Stimulated activated naive CD8-positive, alpha-beta T cell treated with anti-CD3 and anti-CD28 coated beads, Interleukin-15, amount 100 ng/mL, for 72 hours (primary cell): ENCODE measurements around the gene RNF145.
"Not testable (repeated sequence)": the region's sequence is repeated elsewhere in the genome, so short reads cannot be mapped to it uniquely, and the experiment has no call there.

Experiments
- ATAC-seq: fragments of 150-1000 bp; cut with Tn5 transposase; 2 replicates; pipeline ENCODE4 v1.10.0; 2021; ENCODE audit warnings: mild to moderate bottlenecking, moderate library complexity
- DNase-seq, 2 donors: peaks; one replicate each; pipeline ENCODE4 v3.0.0; 2021 to 2022
- H3K27ac Mint-ChIP-seq, 2 donors: one replicate each; pipeline ENCODE4 v1.8.0; 2022; ENCODE audit warnings: mild to moderate bottlenecking in 2 of 2, mixed read lengths in 2 of 2, moderate library complexity in 2 of 2
- H3K27me3 Mint-ChIP-seq: one replicate; pipeline ENCODE4 v1.8.0; 2022; ENCODE audit warnings: mixed read lengths
- H3K4me1 Mint-ChIP-seq: one replicate; pipeline ENCODE4 v1.8.0; 2022; ENCODE audit warnings: mild to moderate bottlenecking, mixed read lengths
- H3K4me3 Mint-ChIP-seq, 2 donors: one replicate each; pipeline ENCODE4 v1.8.0; 2022; ENCODE audit warnings: mild to moderate bottlenecking in 2 of 2, mixed read lengths in 2 of 2, moderate library complexity in 1 of 2
- H3K9me3 Mint-ChIP-seq, 2 donors: one replicate each; pipeline ENCODE4 v1.8.0; 2022; ENCODE audit warnings: mixed read lengths in 2 of 2

RNF145 gene

GRCh38 chr5:159228097-159228496 is 18.7 kb upstream of the RNF145 start:
- not testable (repeated sequence) for H3K4me3 Mint-ChIP-seq, H3K27me3 Mint-ChIP-seq, H3K4me1 Mint-ChIP-seq, DNase-seq, H3K9me3 Mint-ChIP-seq, ATAC-seq
- H3K27ac Mint-ChIP-seq, result peak overlapping the region in 1 of 2 donors; percentile 71

DNA sequence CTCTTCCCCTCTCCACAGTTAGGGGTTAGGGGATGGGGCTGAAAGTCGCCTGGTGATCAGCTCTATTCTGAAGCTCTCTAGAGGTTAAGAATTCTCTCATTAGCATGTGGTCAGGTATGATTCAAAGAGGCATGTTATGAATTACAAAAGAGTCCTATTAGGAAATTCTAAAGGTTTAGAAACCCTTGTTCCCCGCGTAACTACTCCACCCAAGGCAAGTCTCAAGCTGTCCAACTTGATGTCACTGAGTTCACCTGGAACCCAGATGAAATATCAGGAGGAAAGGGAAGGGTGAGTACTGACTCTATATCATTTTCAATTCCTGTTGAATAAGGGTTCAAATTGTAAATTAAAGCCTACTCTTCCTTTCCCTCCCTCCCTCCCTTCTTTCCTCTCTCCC is 18.1 kb upstream of the RNF145 start:
- Mint-ChIP-seq H3K27me3 (no peaks in the 10 kb centered on the region), H3K9me3 (no peaks in the 10 kb centered on the region)
- ATAC-seq, result no peak

DNA sequence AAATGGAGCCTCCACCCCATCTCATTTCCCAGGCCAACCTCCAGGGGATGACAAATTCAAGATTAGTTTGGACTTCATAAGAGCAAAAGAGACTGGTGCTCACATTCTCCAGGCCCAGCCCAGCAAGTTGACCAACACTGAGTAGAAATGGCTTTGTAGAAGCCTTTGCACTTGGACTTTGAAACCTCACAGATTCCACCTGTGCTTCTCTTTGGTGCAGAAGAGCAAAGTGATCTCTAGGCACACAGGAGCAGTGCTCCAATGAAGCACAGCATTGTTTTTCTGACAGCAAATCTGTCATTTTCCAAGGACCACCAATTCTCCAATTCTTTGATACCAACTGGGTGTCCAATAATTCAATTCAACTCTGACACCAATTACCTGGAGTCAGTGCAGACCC is 17.1 kb upstream of the RNF145 start:
- H3K27me3 Mint-ChIP-seq, result no peaks in the 10 kb centered on the region
- no peak overlapping the region for H3K4me3 Mint-ChIP-seq
- no peak overlapping the region for H3K27ac Mint-ChIP-seq
- no peaks in the 10 kb centered on the region for H3K9me3 Mint-ChIP-seq
- ATAC-seq (no peak), DNase-seq (no peak)
- H3K4me1 Mint-ChIP-seq, result peaks cover 6% of the 10 kb centered on the region

More for the DNA sequence above, 18.1 kb upstream of the RNF145 start:
- Mint-ChIP-seq H3K4me3 (no peak overlapping the region), H3K4me1 (peaks cover 6% of the 10 kb centered on the region), H3K27ac (no peak overlapping the region)
- no peak for DNase-seq

DNA sequence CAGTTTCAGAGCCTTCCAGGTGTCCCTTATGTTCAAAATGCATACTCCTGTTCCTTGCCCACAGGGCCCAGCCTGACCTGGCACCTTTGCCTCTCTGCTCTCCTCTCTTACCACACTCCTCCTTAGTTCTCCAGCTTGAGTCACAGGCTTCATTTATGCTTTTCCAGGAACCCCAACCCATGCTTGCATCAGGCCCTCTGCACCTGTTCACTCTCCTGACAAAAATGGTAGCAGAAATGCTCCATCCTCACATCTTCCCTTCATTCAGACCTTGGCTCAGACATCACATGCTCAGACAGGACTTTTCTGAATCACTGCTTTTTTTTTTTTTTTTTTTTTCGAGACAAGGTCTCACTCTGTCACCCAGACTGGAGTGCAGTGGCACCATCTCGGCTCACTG is 15.1 kb upstream of the RNF145 start:
- H3K4me3 Mint-ChIP-seq, result no peak overlapping the region
- H3K27ac Mint-ChIP-seq, result no peak overlapping the region
- no peaks in the 10 kb centered on the region for H3K27me3 Mint-ChIP-seq
- no peaks in the 10 kb centered on the region for H3K9me3 Mint-ChIP-seq
- H3K4me1 Mint-ChIP-seq, result peaks cover 6% of the 10 kb centered on the region
- no peak for DNase-seq
- ATAC-seq, result no peak

GRCh38 chr5:159223469-159223868 is 14.1 kb upstream of the RNF145 start:
- no peak overlapping the region for H3K4me3 Mint-ChIP-seq

DNA sequence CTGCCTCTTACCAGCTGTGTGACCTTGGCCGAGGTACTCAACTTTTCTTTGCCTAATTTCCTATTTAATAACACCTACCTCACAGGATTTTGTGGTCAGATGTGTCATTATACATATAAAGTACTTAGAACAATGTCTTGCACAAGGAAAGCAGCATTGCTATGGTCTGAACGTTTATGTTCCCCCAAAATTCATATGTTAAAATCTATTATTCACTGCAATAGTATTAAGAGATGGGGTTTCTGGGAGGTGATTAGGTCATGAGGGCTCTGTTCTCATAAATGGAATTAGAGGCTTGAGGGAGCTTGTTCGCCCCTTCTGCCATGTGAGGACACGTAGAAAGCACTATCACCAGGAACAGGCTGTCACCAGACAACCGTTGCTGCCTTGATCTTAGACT is 10.9 kb upstream of the RNF145 start:
- no peaks in the 10 kb centered on the region for H3K27me3 Mint-ChIP-seq
- H3K27ac Mint-ChIP-seq, result peak overlapping the region in 1 of 2 donors; percentile 64
- no peak overlapping the region for H3K4me3 Mint-ChIP-seq
- ATAC-seq (no peak), DNase-seq (no peak)
- peaks cover 22% of the 10 kb centered on the region for H3K4me1 Mint-ChIP-seq
- no peaks in the 10 kb centered on the region for H3K9me3 Mint-ChIP-seq

More at GRCh38 chr5:159223469-159223868, 14.1 kb upstream of the RNF145 start:
- Mint-ChIP-seq H3K27ac (no peak overlapping the region), H3K4me1 (peaks cover 6% of the 10 kb centered on the region), H3K9me3 (no peaks in the 10 kb centered on the region), H3K27me3 (no peaks in the 10 kb centered on the region)
- DNase-seq, result no peak
- ATAC-seq, result no peak

DNA sequence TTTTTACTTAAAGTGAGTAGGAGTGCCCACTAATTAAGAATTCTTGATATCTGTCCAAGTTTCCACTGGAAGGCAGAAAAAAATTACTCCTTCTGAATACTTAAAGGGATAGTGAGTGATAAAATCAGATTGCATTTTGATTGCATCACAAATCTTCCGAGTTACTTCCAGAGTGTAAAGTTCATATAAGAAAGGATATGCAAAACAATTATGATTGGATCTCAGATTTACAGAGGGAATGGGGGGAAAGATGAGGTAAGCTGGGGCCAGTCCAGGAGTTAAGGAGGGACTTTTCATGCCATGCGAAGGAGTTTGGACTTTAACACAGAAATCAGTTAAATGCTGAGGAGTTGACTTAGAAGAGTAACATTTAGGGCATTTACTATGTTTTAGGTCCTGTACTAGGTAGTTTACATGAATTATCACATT is 9.3 kb upstream of the RNF145 start:
- ATAC-seq, result no peak
- DNase-seq, result no peak
- Mint-ChIP-seq H3K9me3 (no peaks in the 10 kb centered on the region), H3K27ac (peak overlapping the region; percentile 50 to 56), H3K4me1 (peaks cover 16% of the 10 kb centered on the region), H3K4me3 (no peak overlapping the region), H3K27me3 (no peaks in the 10 kb centered on the region)

GRCh38 chr5:159217236-159217635 is 7.9 kb upstream of the RNF145 start:
- Mint-ChIP-seq H3K4me3 (no peak overlapping the region), H3K9me3 (no peaks in the 10 kb centered on the region), H3K27me3 (no peaks in the 10 kb centered on the region), H3K4me1 (peaks cover 29% of the 10 kb centered on the region), H3K27ac (no peak overlapping the region)
- no peak for ATAC-seq
- DNase-seq, result no peak

DNA sequence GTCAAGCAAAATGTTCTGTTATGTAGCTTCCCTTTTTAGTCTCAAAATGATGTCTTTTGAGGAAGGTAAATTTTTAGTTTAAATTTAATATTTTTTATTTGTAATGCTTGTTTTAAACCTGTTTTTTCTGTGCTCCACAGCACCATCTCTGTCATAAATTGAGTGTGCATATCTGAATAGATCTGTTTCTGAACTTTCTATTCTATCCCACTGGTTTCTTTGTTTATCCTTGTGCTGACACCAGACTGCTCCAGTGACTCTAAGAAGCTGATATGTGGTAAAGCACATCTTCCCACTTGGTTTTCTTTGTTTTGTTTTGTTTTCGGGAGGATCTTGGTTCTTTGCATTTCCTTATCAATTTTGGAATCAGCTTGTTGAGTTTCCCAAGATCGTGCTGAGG is 7.1 kb upstream of the RNF145 start:
- no peak overlapping the region for H3K4me3 Mint-ChIP-seq
- no peaks in the 10 kb centered on the region for H3K27me3 Mint-ChIP-seq
- ATAC-seq, result no peak
- no peak for DNase-seq
- no peaks in the 10 kb centered on the region for H3K9me3 Mint-ChIP-seq
- peaks cover 37% of the 10 kb centered on the region for H3K4me1 Mint-ChIP-seq
- H3K27ac Mint-ChIP-seq, result no peak overlapping the region

GRCh38 chr5:159215886-159216285 is 6.5 kb upstream of the RNF145 start:
- DNase-seq, result no peak
- H3K4me1 Mint-ChIP-seq, result peaks cover 41% of the 10 kb centered on the region
- no peaks in the 10 kb centered on the region for H3K27me3 Mint-ChIP-seq
- no peak overlapping the region for H3K4me3 Mint-ChIP-seq
- H3K27ac Mint-ChIP-seq, result no peak overlapping the region
- H3K9me3 Mint-ChIP-seq, result no peaks in the 10 kb centered on the region
- ATAC-seq, result no peak

GRCh38 chr5:159214486-159215271 is 5.3 kb upstream of the RNF145 start:
- DNase-seq, result no peak
- Mint-ChIP-seq H3K27ac (no peak overlapping the region), H3K4me1 (peaks cover 53% of the 10 kb centered on the region), H3K9me3 (no peaks in the 10 kb centered on the region), H3K27me3 (no peaks in the 10 kb centered on the region), H3K4me3 (no peak overlapping the region)
- ATAC-seq, result no peak

- no peaks in the 10 kb centered on the region for H3K9me3 Mint-ChIP-seq
- peak overlapping the region; percentile 5 to 75 for H3K27ac Mint-ChIP-seq
- peaks cover 55% of the 10 kb centered on the region for H3K4me1 Mint-ChIP-seq
- H3K4me3 Mint-ChIP-seq, result peak overlapping the region; percentile 13 to 21
- ATAC-seq (no peak), DNase-seq (peak in 1 of 2 donors; percentile 19)
- no peaks in the 10 kb centered on the region for H3K27me3 Mint-ChIP-seq
These were observed 3.5 kb upstream of the RNF145 start for GRCh38 chr5:159212657-159213462.

DNA sequence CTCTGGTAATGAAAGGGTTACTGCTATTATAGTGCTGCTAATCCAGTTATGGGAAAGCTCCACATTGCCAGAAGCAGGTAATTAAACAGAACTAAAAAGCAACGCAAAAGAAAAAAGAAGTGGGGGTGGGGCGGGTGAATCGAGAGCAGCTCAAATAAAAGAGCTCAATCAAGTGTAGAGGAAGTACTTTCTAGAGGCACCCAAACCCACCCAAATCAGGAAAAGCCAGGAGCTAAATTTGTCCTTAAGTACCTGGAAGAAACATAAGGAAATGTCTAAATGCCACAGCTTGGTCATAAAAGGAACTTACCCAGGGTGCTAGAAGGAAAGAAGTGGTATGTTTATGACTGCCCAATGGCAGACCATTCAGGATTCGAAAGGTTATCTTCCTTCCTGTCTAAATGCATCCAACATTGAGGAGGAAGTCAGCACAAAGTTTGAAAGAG is 2.4 kb upstream of the RNF145 start:
- DNase-seq (no peak), ATAC-seq (no peak)
- Mint-ChIP-seq H3K4me3 (peak overlapping the region; percentile 17 to 60), H3K27ac (peak overlapping the region in 1 of 2 donors; percentile 58), H3K9me3 (no peaks in the 10 kb centered on the region), H3K27me3 (no peaks in the 10 kb centered on the region), H3K4me1 (peaks cover 47% of the 10 kb centered on the region)

- ATAC-seq, result no peak
- H3K9me3 Mint-ChIP-seq, result no peaks in the 10 kb centered on the region
- no peaks in the 10 kb centered on the region for H3K27me3 Mint-ChIP-seq
- no peak for DNase-seq
- H3K4me1 Mint-ChIP-seq, result peaks cover 47% of the 10 kb centered on the region
- H3K27ac Mint-ChIP-seq, result peak overlapping the region; percentile 44 to 69
- H3K4me3 Mint-ChIP-seq, result peak overlapping the region; percentile 97 to 99
These were observed 1.5 kb upstream of the RNF145 start for GRCh38 chr5:159210846-159211245.

GRCh38 chr5:159210210-159210661 is 883 bp upstream of the RNF145 start:
- peak overlapping the region; percentile 97 to 99 for H3K4me3 Mint-ChIP-seq
- H3K9me3 Mint-ChIP-seq, result no peaks in the 10 kb centered on the region
- H3K27ac Mint-ChIP-seq, result peak overlapping the region; percentile 83 to 92
- no peaks in the 10 kb centered on the region for H3K27me3 Mint-ChIP-seq
- ATAC-seq (peak; percentile 13), DNase-seq (peak; percentile 25 to 42)
- H3K4me1 Mint-ChIP-seq, result peaks cover 53% of the 10 kb centered on the region
